Testis (tissue), 3 donors: ENCODE results near the gene SLC30A1. TPM values are rescaled to one million over a fixed set of nuclear protein-coding genes. Genes with fewer than 3 reads are reported as not detected.
"Not testable (repeated sequence)": the region's sequence is repeated elsewhere in the genome, so short reads cannot be mapped to it uniquely, and the experiment has no call there.

Experiments
- DNase-seq: peaks from one replicate; pipeline ENCODE4 v3.0.0-alpha.2; 2019
- H3K27ac ChIP-seq, 2 donors: fragments of 200-600 bp; sonication (generic); one replicate each; pipeline ENCODE4 v1.5.1; 2019
- H3K27me3 ChIP-seq: fragments of 200-600 bp; sonication (generic); one replicate; pipeline ENCODE4 v1.5.1; 2019
- H3K36me3 ChIP-seq: fragments of 200-600 bp; sonication (generic); one replicate; pipeline ENCODE4 v1.5.1; 2017; ENCODE audit warnings: low read depth; ENCODE audit errors: missing control alignments
- H3K4me1 ChIP-seq: fragments of 200-600 bp; sonication (generic); one replicate; pipeline ENCODE4 v1.5.1; 2019
- H3K4me3 ChIP-seq, 2 donors: fragments of 200-600 bp; sonication (generic); one replicate each; pipeline ENCODE4 v1.5.1; 2017 to 2019
- H3K9me3 ChIP-seq: fragments of 200-600 bp; sonication (generic); one replicate; pipeline ENCODE4 v1.5.1; 2017
- POLR2A ChIP-seq: fragments of 450-650 bp; IDR thresholded peaks from one replicate; pipeline ENCODE4 v1.6.1; 2017; ENCODE audit warnings: antibody characterized with exemption, mild to moderate bottlenecking, moderate library complexity
- WGBS, 2 donors: methylation state at CpG; one replicate each; pipeline ENCODE4 v1.1.5; 2018; 5-methylcytosine and 5-hydroxymethylcytosine counted together
- intact Hi-C: fragments of 100-400 bp; cut with DNase I; formaldehyde crosslinking; loops from one replicate; pipeline ENCODE4 v1.15.1; 2023; ENCODE audit warnings: low total_unique reads
- polyA plus RNA-seq: library from polyadenylated mRNA; stranded (reverse); fragments of 350-450 nt; fragmentation: Illumina TruSeq; extraction: RNeasy Lipid Tissue Mini Kit (QIAGEN cat#74804); gene quantifications from one replicate; pipeline ENCODE4 v1.2.3, GENCODE V29; 2014; ENCODE audit warnings: low read depth, low replicate concordance; ENCODE audit not compliant: insufficient read depth
- total RNA-seq, 2 donors: library from RNA; depleted of rRNA; stranded (reverse); fragments of >200 nt; gene quantifications; one replicate each; pipeline ENCODE4 v1.2.3, GENCODE V29; 2016
- TF ChIP-seq, protein P1 (sequence below), 3 experiments: fragments of 450-650 bp in 2 of 3; fragments of 200-600 bp in 1 of 3; sonication (generic) in 1 of 3; IDR thresholded peaks; one replicate each; pipeline ENCODE4 v1.5.1; 2016 to 2019; ENCODE audit warnings: antibody characterized with exemption in 3 of 3, mild to moderate bottlenecking in 2 of 3, moderate library complexity in 1 of 3

Gene SLC30A1
- total and polyA plus RNA-seq, 3 donors from 2014 or later, result 29.4 to 37.3 (median 33.3) TPM

DNA sequence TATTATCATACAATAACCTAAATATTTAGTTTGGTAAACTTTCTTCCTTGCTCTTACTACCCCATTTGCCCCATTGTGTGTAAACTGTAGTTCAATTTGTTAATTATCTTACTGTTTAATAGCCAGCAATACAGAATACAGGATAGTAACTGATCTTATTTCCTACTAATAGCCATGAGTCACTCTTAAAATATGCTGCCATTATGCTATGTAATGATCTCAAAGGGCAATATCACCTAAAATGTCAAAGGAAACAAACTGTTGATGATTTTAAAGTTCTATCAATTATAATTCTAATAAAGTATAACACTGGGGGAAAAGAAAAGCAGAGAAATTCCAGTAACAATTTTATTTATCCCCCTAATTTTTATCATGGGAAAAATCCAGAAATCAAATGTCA is 4.3 kb downstream of the SLC30A1 start:
- no peak for DNase-seq
- H3K4me1 ChIP-seq, result peaks cover 1% of the 10 kb centered on the region
- no peak overlapping the region for H3K27ac ChIP-seq
- H3K4me3 ChIP-seq, result no peak overlapping the region
- intact Hi-C loops, result loop anchor here (5.0 to 10.0 kb wide), 2 partner anchors 38 to 80 kb away; no protein-coding TSS in a partner anchor
- TF ChIP-seq, protein P1, sequence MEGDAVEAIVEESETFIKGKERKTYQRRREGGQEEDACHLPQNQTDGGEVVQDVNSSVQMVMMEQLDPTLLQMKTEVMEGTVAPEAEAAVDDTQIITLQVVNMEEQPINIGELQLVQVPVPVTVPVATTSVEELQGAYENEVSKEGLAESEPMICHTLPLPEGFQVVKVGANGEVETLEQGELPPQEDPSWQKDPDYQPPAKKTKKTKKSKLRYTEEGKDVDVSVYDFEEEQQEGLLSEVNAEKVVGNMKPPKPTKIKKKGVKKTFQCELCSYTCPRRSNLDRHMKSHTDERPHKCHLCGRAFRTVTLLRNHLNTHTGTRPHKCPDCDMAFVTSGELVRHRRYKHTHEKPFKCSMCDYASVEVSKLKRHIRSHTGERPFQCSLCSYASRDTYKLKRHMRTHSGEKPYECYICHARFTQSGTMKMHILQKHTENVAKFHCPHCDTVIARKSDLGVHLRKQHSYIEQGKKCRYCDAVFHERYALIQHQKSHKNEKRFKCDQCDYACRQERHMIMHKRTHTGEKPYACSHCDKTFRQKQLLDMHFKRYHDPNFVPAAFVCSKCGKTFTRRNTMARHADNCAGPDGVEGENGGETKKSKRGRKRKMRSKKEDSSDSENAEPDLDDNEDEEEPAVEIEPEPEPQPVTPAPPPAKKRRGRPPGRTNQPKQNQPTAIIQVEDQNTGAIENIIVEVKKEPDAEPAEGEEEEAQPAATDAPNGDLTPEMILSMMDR (IDR thresholded peaks at IDR 0.05), result no peak
- TF ChIP-seq POLR2A, result no peak
- no peaks in the 10 kb centered on the region for H3K9me3 ChIP-seq
- no peaks in the 10 kb centered on the region for H3K27me3 ChIP-seq
- no peaks in the 10 kb centered on the region for H3K36me3 ChIP-seq

DNA sequence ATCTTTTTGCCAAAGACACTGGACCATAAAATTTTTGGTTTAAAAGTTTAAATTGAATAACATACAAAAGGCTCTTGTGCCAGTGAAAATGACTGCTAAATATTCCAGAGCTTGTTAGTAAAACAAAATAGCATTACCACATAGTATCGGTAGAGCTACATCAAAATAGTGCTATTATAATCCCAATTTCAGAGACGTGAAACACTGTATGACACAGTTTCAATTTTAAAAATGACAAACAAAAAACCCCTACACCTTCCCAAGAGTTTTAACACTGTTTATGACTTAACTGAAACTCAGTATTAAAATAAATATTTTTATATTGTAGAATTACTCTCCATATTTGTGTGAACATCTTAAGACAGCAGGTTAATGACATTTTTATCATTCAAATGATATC is 7.0 kb downstream of the SLC30A1 start:
- no peak overlapping the region for H3K4me3 ChIP-seq
- H3K9me3 ChIP-seq, result no peaks in the 10 kb centered on the region
- no peaks in the 10 kb centered on the region for H3K27me3 ChIP-seq
- DNase-seq, result no peak
- TF ChIP-seq, protein P1 (IDR thresholded peaks at IDR 0.05), result no peak
- no peak for TF ChIP-seq POLR2A
- WGBS, 2 donors, result 54 to 71% methylated on average over 2 of the region's 2 CpGs
- H3K27ac ChIP-seq, result no peak overlapping the region
- intact Hi-C loops, result loop anchor here (10.0 kb wide), 1 partner anchor 83 kb away; no protein-coding TSS in a partner anchor
- no peaks in the 10 kb centered on the region for H3K36me3 ChIP-seq
- H3K4me1 ChIP-seq, result no peaks in the 10 kb centered on the region

DNA sequence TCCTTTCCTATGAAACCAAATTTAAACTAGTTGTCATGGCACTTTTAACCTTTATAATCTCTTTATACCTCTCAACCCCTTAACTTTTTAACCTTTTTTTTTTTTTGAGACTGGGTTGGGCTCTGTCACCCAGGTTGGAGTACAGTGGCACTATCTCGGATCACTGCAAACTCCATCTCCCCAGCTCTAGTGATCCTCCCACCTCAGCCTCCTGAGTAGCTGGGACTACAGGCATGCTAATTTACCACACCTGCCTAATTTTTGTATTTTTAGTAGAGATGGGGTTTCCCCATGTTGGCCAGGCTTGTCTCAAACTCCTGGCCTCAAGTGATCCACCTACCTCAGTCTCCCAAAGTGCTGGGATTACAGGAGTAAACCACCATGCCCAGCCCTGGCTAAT is 8.6 kb downstream of the SLC30A1 start:
- not testable (repeated sequence) for DNase-seq, H3K4me3 ChIP-seq, H3K27me3 ChIP-seq, H3K36me3 ChIP-seq, H3K4me1 ChIP-seq, H3K27ac ChIP-seq, H3K9me3 ChIP-seq
- WGBS, 2 donors, result 64 to 77% methylated on average over 1 of the region's 1 CpG
- intact Hi-C loops, result loop anchor here (10.0 kb wide), 1 partner anchor 84 kb away; no protein-coding TSS in a partner anchor

DNA sequence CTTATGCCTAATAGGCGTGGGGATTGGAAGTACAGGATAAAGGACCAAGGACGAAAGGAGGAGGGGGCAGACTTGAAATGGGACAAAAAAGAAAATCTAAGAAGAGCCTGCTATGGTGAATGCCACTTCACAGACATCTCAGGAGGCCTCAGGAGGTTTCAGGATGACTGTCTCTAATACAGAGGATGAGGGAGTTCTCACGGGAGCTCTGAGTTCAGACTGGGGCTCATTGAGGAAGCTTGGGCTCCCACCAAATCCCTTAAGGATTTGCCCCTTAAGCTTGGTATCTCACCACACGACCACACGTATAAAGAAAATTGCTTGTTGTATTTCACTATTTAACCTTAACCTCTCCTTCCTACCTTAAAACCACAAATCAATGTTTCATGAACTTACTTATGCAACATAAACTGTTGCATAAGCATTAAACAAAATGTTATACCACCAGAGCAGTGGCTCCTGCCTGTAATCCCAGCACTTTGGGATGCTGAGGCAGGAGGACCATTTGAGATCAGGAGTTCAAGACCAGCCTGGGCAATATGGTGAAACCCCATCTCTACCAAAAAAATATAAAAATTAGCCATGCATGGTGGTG is 12.4 kb downstream of the SLC30A1 start:
- H3K9me3 ChIP-seq, result no peaks in the 10 kb centered on the region
- intact Hi-C loops, result no loop called here
- no peaks in the 10 kb centered on the region for H3K36me3 ChIP-seq
- no peak overlapping the region for H3K27ac ChIP-seq
- WGBS, 2 donors, result 75 to 82% methylated on average over 5 of the region's 5 CpGs
- TF ChIP-seq, protein P1 (IDR thresholded peaks at IDR 0.05), result no peak
- TF ChIP-seq POLR2A, result no peak
- no peak for DNase-seq
- H3K4me3 ChIP-seq, result no peak overlapping the region
- no peaks in the 10 kb centered on the region for H3K4me1 ChIP-seq
- H3K27me3 ChIP-seq, result no peaks in the 10 kb centered on the region

DNA sequence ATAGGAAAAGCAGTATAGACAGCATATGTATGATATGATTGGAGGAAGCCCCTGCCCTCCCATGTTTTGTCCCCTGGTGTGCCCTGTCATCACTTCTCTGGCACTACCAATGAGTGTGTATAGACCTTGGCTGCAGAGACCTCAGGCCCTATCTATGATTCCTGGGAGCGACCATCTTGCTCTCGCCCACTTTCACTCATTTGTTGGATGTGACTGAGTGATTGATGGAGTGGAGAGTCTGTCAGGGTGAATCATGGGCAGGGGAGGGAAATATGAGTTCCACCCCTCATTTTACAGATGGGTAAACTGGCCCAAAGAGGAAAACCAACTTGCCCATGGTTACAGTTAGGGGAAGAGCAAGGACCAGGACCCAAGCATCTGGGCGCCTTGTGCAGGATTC is 14.9 kb downstream of the SLC30A1 start:
- no peak for DNase-seq
- intact Hi-C loops, result no loop called here
- Histone ChIP-seq H3K36me3 (no peaks in the 10 kb centered on the region), H3K27me3 (no peaks in the 10 kb centered on the region), H3K4me1 (no peaks in the 10 kb centered on the region), H3K9me3 (no peaks in the 10 kb centered on the region), H3K27ac (no peak overlapping the region), H3K4me3 (no peak overlapping the region)
- WGBS, 2 donors, result 89 to 94% methylated on average over 3 of the region's 3 CpGs
- no peak for TF ChIP-seq POLR2A
- TF ChIP-seq, protein P1 (IDR thresholded peaks at IDR 0.05), result no peak
